ENCODE data around the gene TLR4.

The TLR4 gene

GRCh38 chr9:117715411-117715989 lies 11.3 kb downstream of the TLR4 start:
- no peak for DNase-seq

DNA sequence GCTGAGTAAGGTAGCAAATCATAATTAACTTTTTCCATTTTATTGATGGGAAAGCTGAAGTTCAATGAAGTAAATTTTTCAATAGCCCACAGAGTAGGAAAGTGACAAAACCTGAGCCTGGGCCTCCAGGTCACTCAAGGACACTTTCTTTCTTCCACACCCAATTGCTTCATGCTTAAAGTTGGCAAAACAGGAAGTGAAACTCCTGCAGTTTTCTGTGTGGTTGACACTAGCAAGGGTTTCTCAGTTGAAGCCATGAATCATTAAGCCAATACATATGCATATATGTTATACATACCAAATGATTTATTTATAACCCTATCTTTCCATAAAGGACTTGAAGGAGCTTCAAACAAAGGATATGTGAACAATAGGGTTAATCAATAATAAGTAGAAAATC lies 13.9 kb downstream of the TLR4 start:
- no peak for DNase-seq

- DNase-seq, result no peak
Measured at GRCh38 chr9:117718701-117719100, 14.5 kb downstream of the TLR4 start.

DNA sequence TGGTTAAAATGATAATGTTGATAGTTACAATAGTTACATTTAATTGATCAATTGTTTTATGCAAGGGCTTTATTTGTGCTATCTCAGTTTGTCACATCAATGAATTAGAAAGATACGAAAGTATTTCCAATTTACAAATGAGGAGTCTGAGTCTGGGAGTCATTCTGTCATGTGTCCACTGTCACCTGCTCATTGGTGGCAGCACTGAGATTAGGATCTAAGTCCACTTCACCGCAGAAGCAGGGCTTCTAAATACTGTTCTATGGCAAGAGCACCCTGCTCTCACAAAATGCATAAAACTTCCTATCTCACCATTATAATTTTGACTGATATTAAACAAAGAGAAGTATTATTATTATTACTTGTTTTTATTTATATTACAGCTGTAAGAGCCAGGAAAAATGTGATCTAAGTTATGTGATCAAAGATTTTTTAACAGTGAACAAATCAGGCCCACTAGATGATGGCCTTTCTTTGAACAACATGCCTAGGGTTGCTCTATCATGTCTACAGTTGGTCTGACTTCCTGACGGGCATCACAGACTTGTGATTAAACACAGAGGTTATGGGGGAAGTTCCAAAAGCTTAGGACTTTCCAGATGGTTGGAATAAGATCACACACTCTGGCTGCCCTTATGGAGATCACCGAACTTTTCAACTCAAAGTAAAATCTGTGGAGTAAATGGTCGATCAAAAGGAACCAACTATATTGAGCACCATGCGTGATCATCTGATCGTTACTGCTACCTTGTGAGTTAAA lies 15.1 kb downstream of the TLR4 start:
- DNase-seq, result no peak

DNA sequence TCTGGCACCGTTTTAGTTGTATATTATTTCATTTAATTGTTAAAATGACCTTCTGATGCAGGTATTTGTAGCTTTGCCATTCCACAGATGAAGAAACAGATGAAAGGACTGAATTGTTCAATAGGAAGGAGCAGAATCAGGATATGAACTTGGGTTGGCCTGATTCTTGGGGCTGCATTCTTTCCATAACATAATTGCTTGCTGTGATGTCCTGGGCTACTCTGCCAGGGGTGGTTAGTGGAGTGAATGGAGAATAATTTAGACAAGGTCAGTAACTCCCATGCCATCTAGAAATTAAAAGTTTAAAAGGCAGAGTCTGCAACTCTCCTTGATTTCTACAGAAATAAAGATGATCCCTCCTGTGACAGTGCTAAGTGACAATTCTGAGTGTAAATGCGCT lies 15.9 kb downstream of the TLR4 start:
- DNase-seq, result no peak

DNA sequence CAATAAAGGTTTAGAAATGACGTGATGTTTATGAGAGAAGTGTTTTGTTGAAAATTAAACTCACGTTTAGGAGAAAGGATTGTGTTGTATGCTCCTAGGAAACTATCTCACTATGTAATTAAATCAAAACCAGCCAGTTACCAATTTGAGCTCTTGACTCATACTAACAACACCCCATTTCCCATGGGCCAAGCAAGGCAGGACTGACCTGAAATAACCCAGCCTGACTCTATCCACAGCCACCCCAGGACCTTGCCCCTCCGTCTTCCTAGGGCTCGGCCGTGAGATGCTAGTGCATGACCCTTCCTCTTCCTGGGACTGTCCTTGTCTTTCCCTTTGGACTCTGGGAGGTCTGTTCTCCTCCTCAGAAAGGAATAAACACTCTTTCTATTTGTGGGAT lies 16.4 kb downstream of the TLR4 start:
- DNase-seq, result no peak

DNA sequence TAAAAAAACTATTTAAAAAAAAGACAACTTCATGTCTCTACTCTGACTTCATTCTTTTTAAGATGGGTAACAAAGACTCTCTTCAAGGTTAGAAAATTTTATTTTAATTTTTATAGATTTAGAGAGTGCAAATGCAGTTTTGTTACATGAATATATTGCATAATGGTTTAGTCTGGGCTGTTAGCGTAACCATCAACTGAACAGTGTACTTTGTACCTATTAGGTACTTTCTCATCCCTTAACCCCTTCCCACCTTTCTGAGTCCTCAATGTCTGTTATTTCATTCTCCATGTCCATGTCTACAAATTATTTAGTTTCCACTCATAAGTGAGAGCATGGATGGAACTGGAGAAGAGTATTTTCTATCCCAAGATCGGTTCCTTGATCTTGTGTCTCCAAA lies 16.8 kb downstream of the TLR4 start:
- no peak for DNase-seq

GRCh38 chr9:117722108-117722761 lies 18.0 kb downstream of the TLR4 start:
- DNase-seq, result no peak

DNA sequence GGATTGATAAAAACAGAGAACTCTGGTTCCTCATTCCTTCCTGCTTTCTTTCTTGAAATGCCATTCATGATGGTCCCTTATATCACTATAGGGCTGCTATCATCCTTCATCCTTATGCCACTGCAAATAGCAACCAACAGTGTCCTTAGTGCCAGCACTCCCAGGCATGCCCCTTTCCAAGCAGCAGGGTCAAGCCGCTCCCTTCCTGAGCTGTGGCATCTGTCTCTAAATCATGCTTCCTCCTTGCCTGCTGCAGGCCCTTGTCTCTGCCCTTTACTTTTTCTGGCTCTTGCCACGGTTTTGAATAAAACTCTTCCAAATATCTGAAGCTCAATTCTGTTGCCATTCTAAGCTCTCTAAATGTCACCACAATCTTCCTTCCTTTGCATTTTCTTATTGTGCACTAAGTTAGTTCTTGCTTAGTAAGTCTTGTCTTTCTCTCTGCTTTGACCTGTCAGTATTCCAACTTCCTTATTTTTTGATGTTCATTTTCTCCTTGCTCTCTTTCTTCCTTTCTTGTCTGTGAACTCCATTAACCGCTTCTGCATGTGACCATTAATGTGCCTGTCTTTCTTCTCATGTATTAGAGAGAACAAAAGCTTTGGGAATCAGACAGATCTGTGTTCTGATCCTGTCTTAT lies 19.9 kb downstream of the TLR4 start:
- no peak for DNase-seq

DNA sequence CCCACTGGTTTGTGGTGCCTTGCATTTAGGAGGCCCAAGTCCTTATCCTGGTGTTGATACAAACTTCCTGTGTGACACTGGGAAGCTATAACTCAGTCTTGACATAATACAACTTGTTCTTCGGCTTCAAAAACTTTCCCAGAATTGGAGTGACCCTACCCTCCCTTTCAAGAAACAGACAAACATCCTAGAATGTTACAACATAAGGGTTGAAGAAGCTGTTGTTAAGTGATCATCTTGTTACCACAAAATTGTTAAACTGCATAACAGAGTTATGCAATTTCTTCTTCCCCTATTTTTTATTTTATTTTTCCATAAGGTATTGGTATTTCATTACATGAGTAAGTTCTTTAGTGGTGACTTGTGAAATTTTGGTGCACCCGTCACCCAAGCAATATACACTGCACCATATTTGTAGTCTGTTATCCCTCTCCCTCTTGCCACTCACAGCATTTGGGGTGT lies 21.3 kb downstream of the TLR4 start:
- no peak for DNase-seq

GRCh38 chr9:117729375-117729774 lies 25.2 kb downstream of the TLR4 start:
- DNase-seq, result no peak

GRCh38 chr9:117732494-117732893 lies 28.3 kb downstream of the TLR4 start:
- DNase-seq, result no peak

DNA sequence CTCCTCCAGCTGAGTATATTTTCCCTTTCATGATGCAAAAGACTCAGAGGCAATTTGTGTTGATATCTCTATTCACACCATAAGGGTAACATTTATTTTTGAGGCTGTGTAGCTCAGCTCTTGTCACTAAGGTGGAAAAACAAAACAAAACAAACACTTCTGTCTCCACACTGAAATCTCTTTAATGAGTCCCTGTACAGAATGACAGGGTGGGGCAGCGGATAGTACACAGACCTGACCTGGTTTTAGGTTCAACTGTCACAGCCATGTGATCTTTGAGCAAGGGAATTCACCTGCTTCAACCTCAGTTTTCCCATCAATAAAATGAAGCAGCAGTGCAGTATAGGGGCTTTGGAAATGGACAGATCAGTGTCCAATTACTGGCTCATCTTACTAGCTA lies 29.3 kb downstream of the TLR4 start:
- DNase-seq, result no peak

- DNase-seq, result no peak
Measured at GRCh38 chr9:117734082-117734481, 29.9 kb downstream of the TLR4 start.

DNA sequence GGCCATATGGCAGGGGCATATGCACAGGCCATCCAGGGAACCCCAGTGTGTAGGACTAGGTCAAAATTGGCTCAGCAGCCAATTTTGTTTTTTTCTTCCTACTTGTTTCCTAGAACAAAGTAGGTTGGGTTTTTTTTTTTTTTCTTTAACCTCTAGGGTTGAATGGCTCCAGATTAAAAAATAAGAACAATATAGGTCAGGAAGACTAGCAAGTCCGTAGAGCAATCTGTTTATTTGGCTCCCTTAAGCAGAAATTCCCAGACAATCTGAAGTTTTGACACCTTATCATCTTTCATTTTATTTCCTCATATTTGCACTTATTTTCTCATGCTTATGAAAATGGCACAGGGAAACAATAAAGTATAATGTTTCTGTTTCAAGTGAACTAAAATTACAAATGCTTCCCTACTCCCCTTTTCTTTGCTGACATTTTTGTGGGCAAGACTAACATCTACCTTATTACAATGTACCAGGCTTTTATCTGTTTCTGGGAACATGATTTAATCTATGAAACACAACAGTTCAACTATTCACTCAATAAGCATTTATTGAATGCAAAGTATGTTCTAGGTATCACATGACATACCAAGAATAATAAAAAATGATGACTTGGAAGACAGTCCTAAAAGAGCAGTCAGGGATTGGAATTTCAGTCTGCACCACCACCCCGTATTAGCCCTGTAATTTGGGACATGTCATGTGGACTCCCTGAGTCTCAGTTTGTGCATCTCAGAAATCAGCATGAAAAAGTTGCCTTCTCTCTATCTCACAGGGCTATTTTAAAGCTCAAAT lies 30.5 kb downstream of the TLR4 start:
- DNase-seq, result no peak

GRCh38 chr9:117737721-117738226 lies 33.6 kb downstream of the TLR4 start:
- DNase-seq, result no peak

- DNase-seq, result no peak
Measured at GRCh38 chr9:117739206-117739605, 35.0 kb downstream of the TLR4 start.

- DNase-seq, result no peak
Measured at GRCh38 chr9:117739624-117740347, 35.6 kb downstream of the TLR4 start.

DNA sequence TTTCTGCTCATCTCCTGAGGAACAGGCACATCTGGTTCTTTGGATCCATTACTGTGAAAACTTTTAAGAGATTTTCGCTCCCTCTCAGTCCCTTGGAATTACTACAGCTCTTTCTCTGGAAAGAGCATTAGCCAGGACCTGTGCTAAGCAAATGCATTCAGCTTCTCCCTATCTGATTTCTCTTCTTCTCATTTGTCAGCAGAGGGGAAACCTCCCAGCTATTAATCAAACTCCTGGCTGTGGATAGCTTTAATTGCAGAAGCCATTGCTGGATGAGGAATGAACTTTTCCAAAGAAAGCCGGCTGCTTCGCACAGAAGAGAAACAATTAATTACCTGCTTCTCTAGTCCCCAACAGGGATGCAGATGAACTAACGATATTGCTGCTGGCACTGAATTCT lies 37.9 kb downstream of the TLR4 start:
- DNase-seq, result no peak

GRCh38 chr9:117744369-117744768 lies 40.2 kb downstream of the TLR4 start:
- DNase-seq, result no peak

DNA sequence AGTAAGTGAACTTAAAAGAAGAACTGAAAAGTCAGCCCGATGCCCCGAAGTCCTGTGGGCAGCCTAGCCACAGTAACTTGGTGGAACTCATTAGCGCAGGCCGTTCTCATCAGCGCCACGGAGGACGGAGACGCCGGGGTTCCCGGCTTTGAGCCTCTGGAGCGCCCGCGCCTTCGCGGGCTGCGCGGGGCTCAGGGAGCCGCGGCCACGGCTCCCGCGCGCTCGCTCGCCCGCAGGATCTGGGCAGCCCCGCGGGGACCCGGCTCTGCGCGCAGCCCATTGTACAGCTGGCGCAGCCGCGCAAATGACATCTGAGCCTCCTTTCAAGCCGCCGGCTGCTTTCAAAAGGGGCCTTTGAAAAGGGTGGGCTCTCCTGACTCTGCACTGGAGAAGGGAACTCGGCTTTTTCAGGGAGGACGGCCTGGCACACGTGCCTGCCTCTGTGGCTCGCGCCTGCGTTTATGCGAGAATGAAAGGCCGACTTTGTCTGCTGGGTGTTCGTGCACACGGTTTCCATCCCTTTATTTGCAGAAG lies 40.7 kb downstream of the TLR4 start:
- no peak for DNase-seq

- DNase-seq, result no peak
Measured at GRCh38 chr9:117745598-117745997, 41.4 kb downstream of the TLR4 start.

Data from GOT3 (cell line).